Keratinocyte (primary cell): ENCODE results near the gene ZNF157. TPM values are rescaled to one million over a fixed set of nuclear protein-coding genes. Genes with fewer than 3 reads are reported as not detected.

Source experiments
- DNase-seq: peaks from one replicate; pipeline ENCODE4 v3.0.0-alpha.2; 2011; ENCODE audit warnings: low read depth, missing footprints, low spot score
- FAIRE-seq: peaks from 2 replicates; lab custom pipeline; 2011; peaks lifted over from hg19 to GRCh38; lab: Jason Lieb, UNC
- H2AFZ ChIP-seq: 2 replicates; pipeline ENCODE4 v1.6.0; 2012; ENCODE audit warnings: low read length, control low read depth, inconsistent platforms; ENCODE audit not compliant: control insufficient read depth
- H3K27ac ChIP-seq: 2 replicates; pipeline ENCODE4 v1.5.1; 2011; ENCODE audit warnings: low read length; ENCODE audit not compliant: control insufficient read depth, insufficient read depth
- H3K27me3 ChIP-seq: 3 replicates; pipeline ENCODE4 v1.6.0; 2011; ENCODE audit warnings: low read length; ENCODE audit not compliant: control insufficient read depth, insufficient read depth; ENCODE audit errors: extremely low read depth
- H3K36me3 ChIP-seq, 2 experiments: 2 replicates in 1 of 2; 3 replicates in 1 of 2; pipeline ENCODE4 v1.5.1; 2011; ENCODE audit warnings: low read length in 2 of 2, mild to moderate bottlenecking in 1 of 2; ENCODE audit not compliant: control insufficient read depth in 2 of 2, insufficient read depth in 2 of 2; ENCODE audit errors: extremely low read depth in 1 of 2
- H3K4me1 ChIP-seq: 3 replicates; pipeline ENCODE4 v1.5.1; 2011; ENCODE audit warnings: low read length; ENCODE audit not compliant: control insufficient read depth, insufficient read depth; ENCODE audit errors: extremely low read depth
- H3K4me2 ChIP-seq: 3 replicates; pipeline ENCODE4 v1.6.0; 2011; ENCODE audit warnings: low read depth, low read length; ENCODE audit not compliant: control insufficient read depth, insufficient read depth; ENCODE audit errors: extremely low read depth
- H3K4me3 ChIP-seq, 3 experiments: fragments of 200-600 bp in 1 of 3; sonication (generic) in 1 of 3; 2 replicates in 2 of 3; 3 replicates in 1 of 3; pipeline ENCODE4 v1.5.1; 2011 to 2016; ENCODE audit warnings: low read length in 3 of 3, mild to moderate bottlenecking in 3 of 3, control low read depth in 2 of 3, inconsistent platforms in 1 of 3, low read depth in 1 of 3, mixed read lengths in 1 of 3, mixed run types in 1 of 3, moderate library complexity in 1 of 3; ENCODE audit not compliant: control insufficient read depth in 2 of 3, insufficient read depth in 2 of 3; ENCODE audit errors: extremely low read depth in 1 of 3
- H3K79me2 ChIP-seq: 2 replicates; pipeline ENCODE4 v1.6.0; 2012; ENCODE audit warnings: low read length; ENCODE audit not compliant: control insufficient read depth, insufficient read depth
- H3K9ac ChIP-seq: 3 replicates; pipeline ENCODE4 v1.6.0; 2011; ENCODE audit warnings: low read length; ENCODE audit not compliant: control insufficient read depth, insufficient read depth; ENCODE audit errors: extremely low read depth
- H3K9me1 ChIP-seq: 3 replicates; pipeline ENCODE4 v1.6.0; 2011; ENCODE audit warnings: low read length; ENCODE audit not compliant: control insufficient read depth, insufficient read depth; ENCODE audit errors: extremely low read depth
- H3K9me3 ChIP-seq: 2 replicates; pipeline ENCODE4 v1.5.1; 2012; ENCODE audit warnings: low read depth, low read length; ENCODE audit not compliant: control insufficient read depth
- H4K20me1 ChIP-seq: 3 replicates; pipeline ENCODE4 v1.6.0; 2011; ENCODE audit warnings: low read length; ENCODE audit not compliant: control insufficient read depth, insufficient read depth; ENCODE audit errors: extremely low read depth
- CTCF ChIP-seq, 3 experiments: IDR thresholded peaks in 1 of 3; conservative IDR thresholded peaks in 1 of 3; optimal IDR thresholded peaks in 1 of 3; 2 replicates in 2 of 3; 3 replicates in 1 of 3; pipeline versions ENCODE3 to v1.5.1; 2011; ENCODE audit warnings: low read length in 3 of 3, mild to moderate bottlenecking in 3 of 3, moderate library complexity in 2 of 3, control low read depth in 1 of 3, inconsistent platforms in 1 of 3; ENCODE audit not compliant: insufficient read depth in 2 of 3; ENCODE audit errors: extremely low read depth in 1 of 3
- EZH2 ChIP-seq: IDR thresholded peaks from one replicate; pipeline ENCODE4 v1.6.1; 2012; ENCODE audit warnings: inconsistent platforms, mild to moderate bottlenecking, low read length, moderate library complexity
- dilution Hi-C: fragments of 300-500 bp; cut with MboI; formaldehyde crosslinking; loops from one replicate; pipeline ENCODE4 v1.7.0; 2020; ENCODE audit warnings: low sequenced_read_pairs; ENCODE audit not compliant: extremely low pct_ligation_motif_present
- polyA plus RNA-seq, 5 experiments: library from polyadenylated mRNA; depleted of rRNA in 3 of 5; stranded (reverse) in 3 of 5; stranded (forward) in 1 of 5; unstranded in 1 of 5; fragments of >200 nt; gene quantifications; 1 replicate in 1 of 5; 2 replicates in 3 of 5; 3 replicates in 1 of 5; pipeline versions ENCODE4 v1.2.1 to v1.2.3, GENCODE V29; 2011 to 2012; ENCODE audit warnings: missing spikeins in 2 of 5, low read depth in 1 of 5, low replicate concordance in 1 of 5

The ZNF157 gene
- polyA plus RNA-seq, 1 donor (not counting 4 experiments of a cell fraction or from before 2014, with no cell fraction given): 0.12 TPM

DNA sequence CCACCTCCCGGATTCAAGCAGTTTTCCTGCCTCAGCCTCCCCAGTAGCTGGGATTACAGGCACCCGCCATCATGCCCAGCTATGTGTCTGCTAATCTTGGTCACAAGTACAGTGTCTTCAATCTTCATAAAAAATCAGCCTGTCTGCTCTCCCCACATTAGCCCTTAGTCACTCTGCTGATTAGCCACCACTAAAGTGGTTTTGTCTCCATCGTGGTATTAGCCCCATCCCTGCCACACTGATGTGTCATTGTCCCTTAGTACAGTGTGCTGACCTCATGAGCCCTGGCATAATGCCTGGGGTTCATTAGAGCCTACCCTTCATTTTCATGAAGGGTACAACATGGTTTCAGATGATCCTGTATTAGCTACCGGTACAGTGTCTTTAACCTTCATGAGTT, 49.9 kb downstream of the ZNF157 start:
- peaks cover 3% of the 10 kb centered on the region for H3K9me3 ChIP-seq
- no peak overlapping the region for H3K4me3 ChIP-seq
- no peaks in the 10 kb centered on the region for H3K9me1 ChIP-seq
- no peak overlapping the region for H3K4me2 ChIP-seq
- DNase-seq: no peak
- no peaks in the 10 kb centered on the region for H3K79me2 ChIP-seq
- H3K36me3 ChIP-seq: no peaks in the 10 kb centered on the region
- H3K27ac ChIP-seq: no peak overlapping the region
- no peak overlapping the region for H2AFZ ChIP-seq
- H4K20me1 ChIP-seq: no peaks in the 10 kb centered on the region
- dilution Hi-C loops: no loop called here
- TF ChIP-seq EZH2 (no peak), CTCF (optimal IDR thresholded peaks at IDR 0.05 in 1 of 3, IDR thresholded peaks at IDR 0.05 in 1 of 3, conservative IDR thresholded peaks at IDR 0.05 in 1 of 3; ENCODE audit: extremely low read depth in 1 of 3, insufficient read depth in 2 of 3, low read length in 3 of 3) (no peak)
- no peaks in the 10 kb centered on the region for H3K27me3 ChIP-seq
- H3K4me1 ChIP-seq: no peaks in the 10 kb centered on the region
- FAIRE-seq: no peak
- no peak overlapping the region for H3K9ac ChIP-seq

GRCh38 chrX:47420962-47421361, 50.6 kb downstream of the ZNF157 start:
- H3K79me2 ChIP-seq: no peaks in the 10 kb centered on the region
- H3K27ac ChIP-seq: no peak overlapping the region
- peaks cover 3% of the 10 kb centered on the region for H3K9me3 ChIP-seq
- no peak overlapping the region for H2AFZ ChIP-seq
- no peaks in the 10 kb centered on the region for H3K27me3 ChIP-seq
- TF ChIP-seq CTCF (optimal IDR thresholded peaks at IDR 0.05 in 1 of 3, IDR thresholded peaks at IDR 0.05 in 1 of 3, conservative IDR thresholded peaks at IDR 0.05 in 1 of 3; ENCODE audit: extremely low read depth in 1 of 3, insufficient read depth in 2 of 3, low read length in 3 of 3) (no peak), EZH2 (no peak)
- dilution Hi-C loops: no loop called here
- H3K36me3 ChIP-seq: no peaks in the 10 kb centered on the region
- H4K20me1 ChIP-seq: no peaks in the 10 kb centered on the region
- no peaks in the 10 kb centered on the region for H3K9me1 ChIP-seq
- no peaks in the 10 kb centered on the region for H3K4me1 ChIP-seq
- no peak for DNase-seq
- H3K4me2 ChIP-seq: no peak overlapping the region
- FAIRE-seq: no peak
- no peak overlapping the region for H3K9ac ChIP-seq
- no peak overlapping the region for H3K4me3 ChIP-seq
